MM.1S (cell line): Measurements from ENCODE around the gene B4GALT5.
"Not testable (repeated sequence)": the region's sequence is repeated elsewhere in the genome, so short reads cannot be mapped to it uniquely, and the experiment has no call there.

Source experiments
- DNase-seq: peaks from one replicate; pipeline ENCODE4 v3.0.0-alpha.2; 2015
- H2AFZ ChIP-seq: fragments of 300-600 bp; sonication (generic); 2 replicates; pipeline ENCODE4 v1.6.0; 2016; ENCODE audit warnings: antibody characterized with exemption, low read length
- H3F3A ChIP-seq: fragments of 300-600 bp; sonication (generic); 2 replicates; pipeline ENCODE4 v1.6.1; 2016; ENCODE audit warnings: mild to moderate bottlenecking, antibody characterized with exemption, low read length, moderate library complexity, mixed read lengths; ENCODE audit not compliant: insufficient read depth
- H3K27ac ChIP-seq: fragments of 300-600 bp; sonication (generic); 2 replicates; pipeline ENCODE4 v1.5.1; 2016; ENCODE audit warnings: mild to moderate bottlenecking, low read length
- H3K27me3 ChIP-seq: fragments of 300-600 bp; sonication (generic); replicated peaks from 2 replicates; pipeline ENCODE4 v1.6.0; 2016; ENCODE audit warnings: low read length; ENCODE audit not compliant: insufficient read depth
- H3K36me3 ChIP-seq: fragments of 300-600 bp; sonication (generic); replicated peaks from 2 replicates; pipeline ENCODE4 v1.6.1; 2016; ENCODE audit warnings: mild to moderate bottlenecking, low read length, mixed read lengths; ENCODE audit not compliant: insufficient read depth
- H3K4me1 ChIP-seq: fragments of 300-600 bp; sonication (generic); 2 replicates; pipeline ENCODE4 v1.6.1; 2016; ENCODE audit warnings: low read length, mixed read lengths
- H3K4me2 ChIP-seq: fragments of 300-600 bp; sonication (generic); 2 replicates; pipeline ENCODE4 v1.6.0; 2016; ENCODE audit warnings: low read depth, low read length
- H3K4me3 ChIP-seq: fragments of 300-600 bp; sonication (generic); 2 replicates; pipeline ENCODE4 v1.5.1; 2016; ENCODE audit warnings: low read length, mixed read lengths
- H3K79me2 ChIP-seq: fragments of 300-600 bp; sonication (generic); 2 replicates; pipeline ENCODE4 v1.6.1; 2016; ENCODE audit warnings: mixed run types, low read length, mixed read lengths
- H3K9ac ChIP-seq: fragments of 300-600 bp; sonication (generic); 2 replicates; pipeline ENCODE4 v1.6.1; 2016; ENCODE audit warnings: low read length, mixed read lengths
- H3K9me2 ChIP-seq: fragments of 300-600 bp; sonication (generic); replicated peaks from 2 replicates; pipeline ENCODE4 v1.6.1; 2016; ENCODE audit warnings: mild to moderate bottlenecking, low read length, mixed read lengths; ENCODE audit not compliant: insufficient read depth
- H3K9me3 ChIP-seq: fragments of 300-600 bp; sonication (generic); replicated peaks from 2 replicates; pipeline ENCODE4 v1.6.1; 2016; ENCODE audit warnings: mild to moderate bottlenecking, low read length, mixed read lengths; ENCODE audit not compliant: insufficient read depth
- H4K20me1 ChIP-seq: fragments of 300-600 bp; sonication (generic); 2 replicates; pipeline ENCODE4 v1.6.1; 2016; ENCODE audit warnings: mild to moderate bottlenecking, low read length, moderate library complexity, mixed read lengths; ENCODE audit not compliant: insufficient read depth
- EZH2 ChIP-seq: fragments of 300-600 bp; sonication (generic); optimal IDR thresholded peaks from 2 replicates; pipeline ENCODE3; 2017; ENCODE audit warnings: low read depth, mild to moderate bottlenecking, antibody characterized with exemption, low read length, mixed read lengths
- EZH2phosphoT487 ChIP-seq: fragments of 300-600 bp; sonication (generic); IDR thresholded peaks from 2 replicates; pipeline ENCODE4 v1.6.1; 2018; ENCODE audit warnings: antibody characterized with exemption, low read length
- TF ChIP-seq, protein P1 (sequence below): fragments of 300-600 bp; sonication (generic); IDR thresholded peaks from 2 replicates; pipeline ENCODE4 v1.5.1; 2016; ENCODE audit warnings: antibody characterized with exemption, low read length, mixed read lengths

B4GALT5 gene

DNA sequence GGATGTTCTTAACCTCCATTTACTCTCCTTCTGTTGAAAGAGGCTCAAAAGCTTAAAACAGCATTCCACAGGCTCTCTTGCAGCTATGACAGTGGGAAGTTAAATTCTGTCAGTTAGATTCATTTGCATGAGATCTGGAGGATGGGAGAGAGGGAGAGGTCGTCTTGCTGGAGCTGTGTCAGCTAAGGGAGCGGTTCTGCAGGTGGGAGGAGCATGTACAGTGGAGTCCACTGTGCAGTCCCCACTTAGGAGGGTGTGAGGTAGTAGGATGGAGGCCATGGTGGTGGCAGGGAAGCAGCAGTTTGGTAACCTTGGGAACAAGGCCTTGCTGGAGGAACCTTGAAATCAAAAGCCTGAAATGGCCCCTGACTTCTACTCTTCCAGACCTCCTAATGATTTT lies 12.0 kb upstream of the B4GALT5 start:
- Histone ChIP-seq H3K27ac (no peak overlapping the region), H4K20me1 (no peaks in the 10 kb centered on the region), H3K79me2 (no peaks in the 10 kb centered on the region), H3K4me3 (no peak overlapping the region), H3K4me1 (peaks cover 7% of the 10 kb centered on the region; the same call in 1 of the 2 replicates), H3K4me2 (no peak overlapping the region), H3K27me3 (no peaks in the 10 kb centered on the region), H3K9ac (no peak overlapping the region), H3K36me3 (no peaks in the 10 kb centered on the region), H3K9me3 (no peaks in the 10 kb centered on the region), H2AFZ (no peak overlapping the region), H3K9me2 (no peaks in the 10 kb centered on the region), H3F3A (no peaks in the 10 kb centered on the region)
- no peak for DNase-seq
- TF ChIP-seq EZH2 (no peak), EZH2phosphoT487 (no peak)
- TF ChIP-seq, protein P1, sequence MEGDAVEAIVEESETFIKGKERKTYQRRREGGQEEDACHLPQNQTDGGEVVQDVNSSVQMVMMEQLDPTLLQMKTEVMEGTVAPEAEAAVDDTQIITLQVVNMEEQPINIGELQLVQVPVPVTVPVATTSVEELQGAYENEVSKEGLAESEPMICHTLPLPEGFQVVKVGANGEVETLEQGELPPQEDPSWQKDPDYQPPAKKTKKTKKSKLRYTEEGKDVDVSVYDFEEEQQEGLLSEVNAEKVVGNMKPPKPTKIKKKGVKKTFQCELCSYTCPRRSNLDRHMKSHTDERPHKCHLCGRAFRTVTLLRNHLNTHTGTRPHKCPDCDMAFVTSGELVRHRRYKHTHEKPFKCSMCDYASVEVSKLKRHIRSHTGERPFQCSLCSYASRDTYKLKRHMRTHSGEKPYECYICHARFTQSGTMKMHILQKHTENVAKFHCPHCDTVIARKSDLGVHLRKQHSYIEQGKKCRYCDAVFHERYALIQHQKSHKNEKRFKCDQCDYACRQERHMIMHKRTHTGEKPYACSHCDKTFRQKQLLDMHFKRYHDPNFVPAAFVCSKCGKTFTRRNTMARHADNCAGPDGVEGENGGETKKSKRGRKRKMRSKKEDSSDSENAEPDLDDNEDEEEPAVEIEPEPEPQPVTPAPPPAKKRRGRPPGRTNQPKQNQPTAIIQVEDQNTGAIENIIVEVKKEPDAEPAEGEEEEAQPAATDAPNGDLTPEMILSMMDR: no peak

DNA sequence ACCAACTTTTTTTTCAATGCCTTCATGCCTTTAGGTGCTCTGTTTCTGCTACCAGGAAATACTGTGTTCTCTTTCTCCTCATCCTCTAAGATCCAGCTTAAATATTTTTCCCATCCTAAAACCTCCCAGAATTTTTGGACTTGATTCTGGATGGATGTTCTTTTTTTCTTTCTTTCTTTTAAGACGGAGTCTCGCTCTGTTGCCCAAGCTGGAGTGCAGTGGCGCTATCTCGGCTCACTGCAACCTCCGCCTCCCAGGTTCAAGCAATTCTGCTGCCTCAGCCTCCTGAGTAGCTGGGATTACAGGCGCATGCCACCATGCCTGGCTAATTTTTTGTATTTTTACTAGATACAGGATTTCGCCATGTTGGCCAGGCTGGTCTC lies 11.5 kb upstream of the B4GALT5 start:
- H3K36me3 ChIP-seq, H3K4me3 ChIP-seq, H3K4me2 ChIP-seq, H3K4me1 ChIP-seq, H3K9ac ChIP-seq, H3K9me2 ChIP-seq, H2AFZ ChIP-seq, H4K20me1 ChIP-seq, H3K27me3 ChIP-seq, H3F3A ChIP-seq, DNase-seq, H3K27ac ChIP-seq, H3K79me2 ChIP-seq, H3K9me3 ChIP-seq: not testable (repeated sequence)

DNA sequence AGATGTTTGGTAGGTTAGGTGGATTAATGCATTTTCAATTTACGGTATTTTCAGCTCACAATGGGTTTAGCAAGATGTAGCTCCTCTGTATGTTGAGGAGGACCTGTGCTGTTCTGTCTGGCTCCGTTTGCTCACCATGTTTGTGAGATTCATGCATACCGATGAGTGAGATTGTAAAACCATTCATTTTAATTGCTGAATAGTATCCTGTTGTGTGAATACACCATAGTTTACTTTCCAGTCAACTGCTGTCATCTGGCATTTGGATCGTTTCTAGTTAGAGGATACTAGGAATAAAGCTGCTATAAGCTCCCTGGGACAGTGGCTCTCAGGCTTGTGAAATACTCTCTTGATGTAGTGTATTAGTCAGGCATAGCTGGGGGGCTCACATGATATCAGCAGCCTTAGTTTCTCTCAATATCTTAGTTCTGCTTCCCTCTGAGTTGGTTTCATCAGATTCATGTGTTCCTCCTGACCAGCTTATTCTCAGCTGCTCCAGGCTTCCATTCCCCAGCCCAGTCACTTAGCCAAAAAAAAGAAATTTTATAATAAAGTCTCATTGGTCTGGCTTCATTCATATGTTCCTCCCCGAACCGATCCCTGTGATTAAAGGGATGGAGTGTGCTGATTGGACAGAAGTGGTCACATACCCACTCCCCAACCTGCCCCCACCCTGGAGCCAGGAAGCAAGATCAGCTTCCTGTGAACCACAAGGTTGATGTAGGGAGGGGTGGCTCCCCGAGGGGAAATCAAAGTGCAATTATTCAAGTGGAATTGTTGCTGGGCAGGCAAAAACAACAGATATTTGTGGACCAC lies 10.9 kb upstream of the B4GALT5 start:
- Histone ChIP-seq H3K4me2 (no peak overlapping the region), H2AFZ (no peak overlapping the region), H3K9ac (no peak overlapping the region), H3K9me2 (no peaks in the 10 kb centered on the region), H3K79me2 (no peaks in the 10 kb centered on the region), H3K9me3 (no peaks in the 10 kb centered on the region), H3K27me3 (no peaks in the 10 kb centered on the region), H3K4me3 (no peak overlapping the region), H3K4me1 (peaks cover 7% of the 10 kb centered on the region; the same call in 1 of the 2 replicates), H4K20me1 (no peaks in the 10 kb centered on the region), H3K36me3 (no peaks in the 10 kb centered on the region), H3K27ac (no peak overlapping the region), H3F3A (no peaks in the 10 kb centered on the region)
- DNase-seq: no peak
- TF ChIP-seq EZH2 (no peak), EZH2phosphoT487 (no peak)
- TF ChIP-seq, protein P1: no peak

DNA sequence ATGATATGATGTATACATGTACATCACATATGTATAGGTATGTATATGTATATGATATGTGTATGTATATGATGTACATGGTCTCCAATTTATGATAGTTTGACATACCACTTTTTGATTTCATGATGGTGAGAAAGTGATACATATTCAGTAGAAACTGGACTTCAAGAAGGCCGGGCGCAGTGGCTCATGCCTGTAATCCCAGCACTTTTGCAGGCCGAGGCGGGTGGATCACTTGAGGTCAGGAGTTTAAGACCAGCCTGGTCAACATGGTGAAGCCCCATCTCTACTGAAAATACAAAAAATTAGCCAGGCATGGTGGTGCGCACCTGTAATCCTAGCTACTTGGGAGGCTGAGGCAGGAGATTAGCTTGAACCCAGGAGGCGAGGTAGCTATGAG lies 10.1 kb upstream of the B4GALT5 start:
- H3K27me3 ChIP-seq, H2AFZ ChIP-seq, H3K9me3 ChIP-seq, H3K4me1 ChIP-seq, H3K4me3 ChIP-seq, H3K9ac ChIP-seq, DNase-seq, H3F3A ChIP-seq, H4K20me1 ChIP-seq, H3K79me2 ChIP-seq, H3K9me2 ChIP-seq, H3K4me2 ChIP-seq, H3K27ac ChIP-seq, H3K36me3 ChIP-seq: not testable (repeated sequence)

DNA sequence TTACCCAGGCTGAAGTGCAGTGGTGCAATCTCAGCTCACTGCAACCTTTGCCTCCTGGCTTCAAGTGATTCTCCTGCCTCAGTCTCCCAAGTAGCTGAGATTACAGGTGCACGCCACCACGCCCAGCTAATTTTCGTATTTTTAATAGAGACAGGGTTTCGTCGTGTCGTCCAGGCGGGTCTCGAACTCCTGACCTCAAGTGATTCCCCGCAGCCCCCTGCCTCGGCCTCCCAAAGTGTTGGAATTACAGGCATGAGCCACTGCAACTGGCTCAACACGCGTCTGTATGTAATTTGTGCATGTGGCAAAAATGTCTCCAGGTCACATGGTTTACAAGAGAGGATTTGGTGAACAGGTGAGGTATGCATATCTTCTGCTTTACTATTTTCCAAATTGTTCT lies 7.6 kb upstream of the B4GALT5 start:
- H3K9ac ChIP-seq, H3K4me2 ChIP-seq, H3K27me3 ChIP-seq, H3K79me2 ChIP-seq, H3K36me3 ChIP-seq, H3K4me1 ChIP-seq, H3K27ac ChIP-seq, DNase-seq, H3K9me2 ChIP-seq, H3K9me3 ChIP-seq, H2AFZ ChIP-seq, H3K4me3 ChIP-seq, H3F3A ChIP-seq, H4K20me1 ChIP-seq: not testable (repeated sequence)
